ENCODE measurements around the gene EPB41L1.

The EPB41L1 gene

DNA sequence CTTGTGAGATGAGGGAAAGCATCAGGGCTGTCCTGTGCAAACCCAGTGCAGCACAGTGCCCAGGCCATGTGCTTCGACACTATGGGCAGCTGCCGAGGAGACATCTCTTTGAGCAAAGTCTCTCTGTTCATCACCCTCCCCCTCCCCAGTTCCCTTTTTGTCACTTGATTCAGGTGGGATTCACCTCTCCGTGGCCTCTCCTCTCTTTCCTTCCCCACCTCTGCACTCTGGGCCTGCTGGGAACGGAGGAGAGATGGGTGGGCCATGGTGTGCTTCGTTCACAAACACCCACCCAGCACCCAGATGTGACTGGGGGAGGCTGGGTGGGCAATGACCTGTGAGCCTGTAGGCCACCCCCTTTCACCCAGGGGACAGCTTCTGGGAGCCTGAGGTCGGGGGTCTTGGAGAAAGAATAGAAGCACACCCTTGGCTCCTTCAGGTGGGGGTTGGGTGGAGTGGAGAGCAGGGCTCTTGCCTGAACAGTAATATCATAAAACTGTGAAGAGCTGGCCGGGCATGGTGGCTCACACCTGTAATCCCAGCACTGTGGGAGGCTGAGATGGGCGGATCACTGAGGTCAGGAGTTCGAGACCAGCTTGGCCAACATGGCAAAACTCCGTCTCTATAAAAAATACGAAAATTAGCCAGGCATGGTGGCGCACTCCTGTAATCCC, 118.1 kb downstream of the EPB41L1 start:
- no peak for TF ChIP-seq SP1 (IDR thresholded peaks at IDR 0.05)
- TF ChIP-seq TARDBP (IDR thresholded peaks at IDR 0.05): no peak
- no peak for TF ChIP-seq HDGF (IDR thresholded peaks at IDR 0.05; ENCODE audit: borderline replicate concordance)
- TF ChIP-seq NFRKB (IDR thresholded peaks at IDR 0.05): no peak
- TF ChIP-seq FOXA1 (IDR thresholded peaks at IDR 0.05): no peak
- TF ChIP-seq SUZ12 (IDR thresholded peaks at IDR 0.05): no peak
- no peak for TF ChIP-seq FOXK2 (IDR thresholded peaks at IDR 0.05)
- no peak for TF ChIP-seq ZNF384 (IDR thresholded peaks at IDR 0.05)
- TF ChIP-seq, protein P1, sequence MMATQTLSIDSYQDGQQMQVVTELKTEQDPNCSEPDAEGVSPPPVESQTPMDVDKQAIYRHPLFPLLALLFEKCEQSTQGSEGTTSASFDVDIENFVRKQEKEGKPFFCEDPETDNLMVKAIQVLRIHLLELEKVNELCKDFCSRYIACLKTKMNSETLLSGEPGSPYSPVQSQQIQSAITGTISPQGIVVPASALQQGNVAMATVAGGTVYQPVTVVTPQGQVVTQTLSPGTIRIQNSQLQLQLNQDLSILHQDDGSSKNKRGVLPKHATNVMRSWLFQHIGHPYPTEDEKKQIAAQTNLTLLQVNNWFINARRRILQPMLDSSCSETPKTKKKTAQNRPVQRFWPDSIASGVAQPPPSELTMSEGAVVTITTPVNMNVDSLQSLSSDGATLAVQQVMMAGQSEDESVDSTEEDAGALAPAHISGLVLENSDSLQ (IDR thresholded peaks at IDR 0.05): no peak
- TF ChIP-seq LEF1 (IDR thresholded peaks at IDR 0.05; ENCODE audit: borderline replicate concordance): no peak
- ChIA-PET CTCF (interaction anchor here (0.7 to 2.7 kb wide), 3 partner anchors 9 to 167 kb away, joined by 3 to 10 read pairs (median 3); no protein-coding TSS in a partner anchor), POLR2A (no interaction called here)
- no peak for DNase-seq (ENCODE audit: extremely low spot score)

DNA sequence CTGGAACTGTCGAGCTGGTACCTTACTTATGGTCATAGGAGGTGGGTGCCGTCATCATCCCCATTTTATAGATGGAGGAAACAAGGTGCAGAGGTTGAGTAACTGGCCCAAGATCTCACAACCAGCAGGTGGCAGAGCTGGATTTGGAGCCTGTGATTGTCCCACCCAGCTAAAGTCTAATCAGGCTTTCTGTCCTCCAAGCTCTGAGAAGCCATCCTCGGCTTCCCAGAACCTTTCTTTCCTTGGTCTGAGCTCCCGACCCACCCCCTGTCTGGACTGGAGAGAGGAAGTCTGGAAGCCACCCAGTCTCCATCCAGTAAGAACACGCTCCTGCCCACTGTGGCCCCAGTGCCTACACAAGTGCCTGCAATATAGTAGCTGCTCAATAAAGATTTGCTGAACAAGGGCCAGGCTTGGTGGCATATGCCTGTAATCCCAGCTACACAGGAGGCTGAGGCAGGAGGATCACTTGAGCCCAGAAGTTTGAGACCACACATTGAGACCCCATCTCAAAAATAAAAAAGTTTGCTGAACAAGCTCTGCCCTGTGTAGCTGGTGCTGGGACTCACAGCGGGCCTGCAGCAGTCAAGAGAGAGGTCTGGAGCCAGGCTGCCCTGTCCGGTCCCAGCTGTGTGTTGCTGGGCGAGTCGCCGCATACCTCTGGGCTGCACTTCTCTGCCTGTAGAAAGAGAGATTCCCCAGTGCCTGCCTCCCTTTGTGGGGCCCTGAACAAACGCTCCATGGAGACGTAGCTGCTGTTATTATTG, 119.1 kb downstream of the EPB41L1 start:
- DNase-seq (ENCODE audit: extremely low spot score): no peak
- POLR2A ChIA-PET: no interaction called here
- CTCF ChIA-PET: interaction anchor here (0.5 to 2.7 kb wide), 3 partner anchors 126 to 261 kb away, joined by 3 to 10 read pairs (median 3); no protein-coding TSS in a partner anchor
- no peak for TF ChIP-seq SP1 (IDR thresholded peaks at IDR 0.05)

DNA sequence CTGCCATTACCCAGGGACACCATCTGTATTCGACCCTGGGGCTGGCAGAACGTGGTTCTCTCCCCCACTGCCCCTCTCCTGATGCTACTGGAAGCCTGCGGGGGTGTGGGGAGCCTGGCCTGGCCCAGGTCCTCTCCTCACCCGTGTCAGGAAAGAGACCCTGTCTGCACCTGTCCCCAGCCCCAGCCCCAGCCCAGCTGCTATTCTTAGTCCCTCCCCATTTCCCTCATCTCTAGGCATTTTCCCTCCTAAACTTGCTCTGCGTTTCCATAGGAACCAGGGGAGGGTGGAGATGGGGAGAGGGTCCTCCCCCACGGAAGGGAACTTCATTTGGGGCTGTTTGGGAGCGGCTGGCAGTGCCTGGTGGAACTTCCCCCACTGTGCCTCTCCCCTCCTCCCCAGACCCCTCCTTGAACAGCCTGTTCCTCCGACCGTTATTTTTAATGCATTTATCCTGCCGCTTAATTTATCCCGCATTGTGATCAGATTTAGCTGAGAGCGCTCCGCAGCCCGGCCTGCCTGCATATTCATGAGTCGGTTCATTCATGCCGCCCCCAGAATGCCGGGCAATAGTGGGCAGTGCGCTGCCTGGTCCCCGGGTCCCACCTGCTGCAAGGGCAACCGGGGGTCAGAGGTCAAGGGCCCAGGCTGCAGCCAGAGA, 119.8 kb downstream of the EPB41L1 start:
- POLR2A ChIA-PET: no interaction called here
- CTCF ChIA-PET: interaction anchor here (0.5 to 2.7 kb wide), 2 partner anchors 125 to 260 kb away, joined by 3 to 10 read pairs; no protein-coding TSS in a partner anchor
- no peak for DNase-seq (ENCODE audit: extremely low spot score)
- TF ChIP-seq HDGF (IDR thresholded peaks at IDR 0.05; ENCODE audit: borderline replicate concordance) (no peak), FOXK2 (IDR thresholded peaks at IDR 0.05) (no peak), NFRKB (IDR thresholded peaks at IDR 0.05) (no peak), SUZ12 (IDR thresholded peaks at IDR 0.05) (no peak), FOXA1 (IDR thresholded peaks at IDR 0.05) (no peak), SP1 (IDR thresholded peaks at IDR 0.05) (no peak), BHLHE40 (IDR thresholded peaks at IDR 0.05; ENCODE audit: borderline replicate concordance) (no peak)

DNA sequence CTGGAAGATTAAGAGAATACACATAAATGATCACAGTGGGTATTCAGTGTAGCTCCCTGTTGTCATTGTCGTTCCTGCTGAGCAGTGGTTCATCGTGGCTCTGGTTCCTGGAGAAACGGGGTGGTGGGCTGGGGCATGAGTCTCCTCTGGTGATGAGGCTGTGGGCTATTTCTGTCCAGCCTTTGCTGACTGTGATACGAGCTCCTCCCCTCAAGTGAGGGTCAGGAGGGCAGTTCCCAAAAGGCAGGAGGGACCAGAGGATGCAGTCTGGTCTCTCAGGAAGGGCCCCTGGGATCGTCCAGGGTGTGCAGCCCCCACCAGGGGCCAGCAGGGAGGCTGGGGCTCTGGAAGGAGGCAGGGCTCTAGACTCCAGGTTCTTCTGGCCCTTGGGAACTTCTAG, 120.5 kb downstream of the EPB41L1 start:
- POLR2A ChIA-PET: no interaction called here
- no peak for DNase-seq (ENCODE audit: extremely low spot score)
- TF ChIP-seq SUZ12 (IDR thresholded peaks at IDR 0.05): no peak
- CTCF ChIA-PET: no interaction called here

DNA sequence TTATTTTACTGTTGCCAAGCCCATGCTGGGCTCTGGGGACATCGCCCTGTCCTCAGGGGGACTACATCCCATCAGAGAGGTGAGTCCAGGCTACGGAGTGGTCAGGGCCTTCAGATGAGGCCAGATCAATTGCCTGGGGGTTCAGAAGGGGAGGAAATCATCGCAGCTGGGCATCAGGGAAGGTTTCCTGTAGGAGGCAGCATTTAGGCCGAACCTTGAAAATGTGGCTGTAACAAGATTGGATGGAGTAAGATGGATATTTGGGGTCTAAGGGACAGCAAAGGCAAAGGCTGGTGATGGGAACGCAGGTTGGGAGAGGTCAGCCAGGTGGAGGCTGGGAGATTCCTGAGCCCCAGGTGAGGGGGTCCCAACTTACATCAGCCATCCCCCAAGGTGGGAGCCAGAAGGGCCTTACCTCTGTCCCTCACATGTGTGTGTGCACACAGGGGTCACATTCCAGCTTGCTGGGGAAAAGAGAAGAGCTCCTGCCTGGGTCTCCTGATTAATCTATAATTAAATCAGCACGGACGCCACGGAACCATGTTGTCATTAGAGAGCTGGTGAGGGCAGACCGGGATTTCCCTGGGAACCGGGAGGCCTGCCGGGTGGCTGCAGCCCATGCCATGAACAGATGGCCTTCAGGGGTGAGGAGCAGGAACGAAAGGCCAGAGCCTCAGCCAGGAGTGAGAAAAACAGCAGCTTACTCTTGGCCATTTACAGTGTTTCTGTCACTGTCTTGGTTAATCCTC, 121.1 kb downstream of the EPB41L1 start:
- POLR2A ChIA-PET: no interaction called here
- CTCF ChIA-PET: no interaction called here
- no peak for DNase-seq (ENCODE audit: extremely low spot score)
- TF ChIP-seq, protein P1 (IDR thresholded peaks at IDR 0.05): no peak
- no peak for TF ChIP-seq FOXM1 (IDR thresholded peaks at IDR 0.05; ENCODE audit: borderline replicate concordance)
- no peak for TF ChIP-seq LEF1 (IDR thresholded peaks at IDR 0.05; ENCODE audit: borderline replicate concordance)
- TF ChIP-seq SUZ12 (IDR thresholded peaks at IDR 0.05): no peak
- no peak for TF ChIP-seq NFRKB (IDR thresholded peaks at IDR 0.05)
- TF ChIP-seq ZNF384 (IDR thresholded peaks at IDR 0.05): no peak
- no peak for TF ChIP-seq SP1 (IDR thresholded peaks at IDR 0.05)

DNA sequence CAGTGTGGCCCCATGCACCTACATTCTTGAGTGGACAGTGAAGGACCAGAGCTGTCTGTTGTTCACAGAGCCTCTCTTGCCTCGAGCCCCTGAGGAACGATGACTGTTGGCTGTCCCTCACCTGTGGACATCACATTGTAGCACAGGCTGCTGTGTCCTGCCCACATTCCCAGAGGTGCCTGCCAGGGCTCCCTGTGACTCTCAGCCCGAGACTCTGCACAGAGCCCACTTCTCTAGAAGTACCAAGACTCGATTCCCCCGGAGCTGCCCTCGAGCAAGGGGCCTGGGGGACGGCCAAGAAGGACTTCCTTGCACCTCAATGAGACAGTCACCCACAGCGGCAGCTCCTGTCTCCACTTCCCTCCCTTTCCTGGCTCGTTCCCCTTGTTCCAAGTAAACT, 123.0 kb downstream of the EPB41L1 start:
- TF ChIP-seq FOXK2 (IDR thresholded peaks at IDR 0.05): no peak
- no peak for TF ChIP-seq NFRKB (IDR thresholded peaks at IDR 0.05)
- no peak for TF ChIP-seq CTBP1 (IDR thresholded peaks at IDR 0.05; ENCODE audit: borderline replicate concordance)
- no peak for TF ChIP-seq HDGF (IDR thresholded peaks at IDR 0.05; ENCODE audit: borderline replicate concordance)
- TF ChIP-seq FOXM1 (IDR thresholded peaks at IDR 0.05; ENCODE audit: borderline replicate concordance): no peak
- TF ChIP-seq, protein P1 (IDR thresholded peaks at IDR 0.05): no peak
- no peak for TF ChIP-seq LEF1 (IDR thresholded peaks at IDR 0.05; ENCODE audit: borderline replicate concordance)
- TF ChIP-seq ELF4 (IDR thresholded peaks at IDR 0.05): no peak
- no peak for TF ChIP-seq SP1 (IDR thresholded peaks at IDR 0.05)
- DNase-seq (ENCODE audit: extremely low spot score): no peak
- ChIA-PET CTCF (no interaction called here), POLR2A (no interaction called here)
